ENCODE results near the gene EPB41L4B. TPM values are rescaled to one million over a fixed set of nuclear protein-coding genes. Genes with fewer than 3 reads are reported as not detected.

EPB41L4B gene
- total and polyA plus RNA-seq, 7 experiments from 2014 or later: 0.36 TPM; not detected in 6

- H3K27me3 ChIP-seq (ENCODE audit: control insufficient read depth in 2 of 2, insufficient read depth in 2 of 2, low read length in 2 of 2): peaks cover 0 to 4% of the 10 kb centered on the region in 2 donors
- H3K4me1 ChIP-seq (ENCODE audit: control insufficient read depth in 2 of 2, insufficient read depth in 2 of 2, low read length in 2 of 2): peaks cover 0 to 10% of the 10 kb centered on the region in 2 donors
- ATAC-seq (no peak), DNase-seq (no peak)
- H3K27ac ChIP-seq (ENCODE audit: low read depth, low read length): no peak overlapping the region
- H3K9me3 ChIP-seq (ENCODE audit: control insufficient read depth in 2 of 3, low read length in 3 of 3): no peaks in the 10 kb centered on the region
- intact Hi-C loops (cut with micrococcal nuclease): loop anchor here (5.0 to 10.0 kb wide), 7 partner anchors 89 to 439 kb away; partner anchors contain the start of genes ABITRAM (in 1 of the 2), ELP1 (in 1 of the 2) and TMEM245 (in 1 of the 2)
- no peak overlapping the region for H3K4me3 Mint-ChIP-seq
- peaks cover 0 to 4% (median 0%) of the 10 kb centered on the region in 11 donors for H3K9me3 Mint-ChIP-seq
- H3K4me3 ChIP-seq (ENCODE audit: low read length): no peak overlapping the region
- peaks cover 0 to 7% (median 0%) of the 10 kb centered on the region in 5 donors for H3K36me3 Mint-ChIP-seq
- H3K27ac Mint-ChIP-seq: no peak overlapping the region
- no peaks in the 10 kb centered on the region for H3K36me3 ChIP-seq (ENCODE audit: control insufficient read depth in 2 of 3, insufficient read depth in 3 of 3, low read length in 3 of 3)
- POLR2A ChIA-PET: no interaction called here
- peaks cover 5 to 12% (median 8%) of the 10 kb centered on the region in 7 donors for H3K4me1 Mint-ChIP-seq
- H3K27me3 Mint-ChIP-seq: peaks cover 44 to 74% (median 56%) of the 10 kb centered on the region in 5 donors
- CTCF ChIA-PET: no interaction called here
Measured at GRCh38 chr9:109323771-109324170, 2.9 kb upstream of the EPB41L4B start.

- Mint-ChIP-seq H3K27ac (no peak overlapping the region), H3K4me1 (peaks cover 5 to 12% (median 10%) of the 10 kb centered on the region in 7 donors), H3K36me3 (peaks cover 0 to 7% (median 0%) of the 10 kb centered on the region in 5 donors), H3K4me3 (peak overlapping the region in 8 of 10 donors; percentile 10 to 93 (median 82)), H3K27me3 (peaks cover 50 to 77% (median 66%) of the 10 kb centered on the region in 5 donors), H3K9me3 (peaks cover 0 to 4% (median 0%) of the 10 kb centered on the region in 11 donors)
- ChIA-PET POLR2A (no interaction called here), CTCF (no interaction called here)
- H3K4me3 ChIP-seq (ENCODE audit: low read length): no peak overlapping the region
- peaks cover 0 to 10% of the 10 kb centered on the region in 2 donors for H3K4me1 ChIP-seq (ENCODE audit: control insufficient read depth in 2 of 2, insufficient read depth in 2 of 2, low read length in 2 of 2)
- no peaks in the 10 kb centered on the region for H3K9me3 ChIP-seq (ENCODE audit: control insufficient read depth in 2 of 3, low read length in 3 of 3)
- no peaks in the 10 kb centered on the region for H3K36me3 ChIP-seq (ENCODE audit: control insufficient read depth in 2 of 3, insufficient read depth in 3 of 3, low read length in 3 of 3)
- no peak for DNase-seq
- H3K27ac ChIP-seq (ENCODE audit: low read depth, low read length): no peak overlapping the region
- intact Hi-C loops (cut with micrococcal nuclease): loop anchor here (1.0 to 10.0 kb wide), 11 partner anchors 77 to 437 kb away; partner anchors contain the start of genes ABITRAM (in 2 of the 2), ELP1 (in 2 of the 2), CTNNAL1 (in 1 of the 2) and TMEM245 (in 1 of the 2)
- ATAC-seq: no peak
- peaks cover 3 to 4% of the 10 kb centered on the region in 2 donors for H3K27me3 ChIP-seq (ENCODE audit: control insufficient read depth in 2 of 2, insufficient read depth in 2 of 2, low read length in 2 of 2)
Measured at GRCh38 chr9:109321727-109322126, 868 bp upstream of the EPB41L4B start.

GRCh38 chr9:109320331-109320741 is 523 bp downstream of the EPB41L4B start:
- H3K9me3 Mint-ChIP-seq: peaks cover 0 to 4% (median 0%) of the 10 kb centered on the region in 11 donors
- H3K27me3 Mint-ChIP-seq: peaks cover 64 to 80% (median 70%) of the 10 kb centered on the region in 5 donors
- peaks cover 0 to 7% (median 0%) of the 10 kb centered on the region in 5 donors for H3K36me3 Mint-ChIP-seq
- H3K27ac Mint-ChIP-seq: no peak overlapping the region
- Histone ChIP-seq H3K27me3 (ENCODE audit: control insufficient read depth in 2 of 2, insufficient read depth in 2 of 2, low read length in 2 of 2) (peaks cover 3 to 4% of the 10 kb centered on the region in 2 donors), H3K4me1 (ENCODE audit: control insufficient read depth in 2 of 2, insufficient read depth in 2 of 2, low read length in 2 of 2) (peaks cover 0 to 10% of the 10 kb centered on the region in 2 donors), H3K27ac (ENCODE audit: low read depth, low read length) (no peak overlapping the region), H3K36me3 (ENCODE audit: control insufficient read depth in 2 of 3, insufficient read depth in 3 of 3, low read length in 3 of 3) (no peaks in the 10 kb centered on the region), H3K9me3 (ENCODE audit: control insufficient read depth in 2 of 3, low read length in 3 of 3) (no peaks in the 10 kb centered on the region), H3K4me3 (ENCODE audit: low read length) (no peak overlapping the region)
- ChIA-PET CTCF (no interaction called here), POLR2A (no interaction called here)
- H3K4me3 Mint-ChIP-seq: peak overlapping the region in 1 of 10 donors; percentile 86
- intact Hi-C loops (cut with micrococcal nuclease): loop anchor here (5.0 to 10.0 kb wide), 7 partner anchors 92 to 436 kb away; partner anchors contain the start of genes ABITRAM (in 1 of the 2), ELP1 (in 1 of the 2) and TMEM245 (in 1 of the 2)
- ATAC-seq (no peak), DNase-seq (peak in 1 of 9 donors; percentile 23)
- H3K4me1 Mint-ChIP-seq: peaks cover 5 to 12% (median 10%) of the 10 kb centered on the region in 7 donors

GRCh38 chr9:109319626-109320241 is 1.1 kb downstream of the EPB41L4B start:
- peaks cover 66 to 81% (median 70%) of the 10 kb centered on the region in 5 donors for H3K27me3 Mint-ChIP-seq
- H3K4me3 Mint-ChIP-seq: peak overlapping the region; percentile 52 to 86 (median 70)
- ATAC-seq: no peak
- H3K36me3 Mint-ChIP-seq: peaks cover 0 to 7% (median 0%) of the 10 kb centered on the region in 5 donors
- Histone ChIP-seq H3K36me3 (ENCODE audit: control insufficient read depth in 2 of 3, insufficient read depth in 3 of 3, low read length in 3 of 3) (no peaks in the 10 kb centered on the region), H3K27me3 (ENCODE audit: control insufficient read depth in 2 of 2, insufficient read depth in 2 of 2, low read length in 2 of 2) (peaks cover 3 to 4% of the 10 kb centered on the region in 2 donors), H3K4me3 (ENCODE audit: low read length) (no peak overlapping the region), H3K4me1 (ENCODE audit: control insufficient read depth in 2 of 2, insufficient read depth in 2 of 2, low read length in 2 of 2) (peaks cover 0 to 10% of the 10 kb centered on the region in 2 donors), H3K9me3 (ENCODE audit: control insufficient read depth in 2 of 3, low read length in 3 of 3) (no peaks in the 10 kb centered on the region), H3K27ac (ENCODE audit: low read depth, low read length) (no peak overlapping the region)
- ChIA-PET CTCF (interaction anchor here (0.6 kb wide), 1 partner anchor 738 kb away, joined by 4 read pairs; no protein-coding TSS in a partner anchor), POLR2A (no interaction called here)
- H3K27ac Mint-ChIP-seq: no peak overlapping the region
- H3K4me1 Mint-ChIP-seq: peaks cover 5 to 12% (median 10%) of the 10 kb centered on the region in 7 donors
- peaks cover 0 to 4% (median 0%) of the 10 kb centered on the region in 11 donors for H3K9me3 Mint-ChIP-seq
- intact Hi-C loops (cut with micrococcal nuclease): loop anchor here (5.0 to 10.0 kb wide), 7 partner anchors 93 to 435 kb away; partner anchors contain the start of genes ABITRAM (in 1 of the 2), ELP1 (in 1 of the 2) and TMEM245 (in 1 of the 2)
- peak in 2 of 9 donors; percentile 2 to 31 for DNase-seq

- ChIA-PET POLR2A (no interaction called here), CTCF (interaction anchor here (0.6 kb wide), 1 partner anchor 738 kb away, joined by 4 read pairs; no protein-coding TSS in a partner anchor)
- intact Hi-C loops (cut with micrococcal nuclease): no loop called here
- H3K27ac Mint-ChIP-seq: no peak overlapping the region
- no peaks in the 10 kb centered on the region for H3K9me3 ChIP-seq (ENCODE audit: control insufficient read depth in 2 of 3, low read length in 3 of 3)
- DNase-seq (peak in 1 of 9 donors; percentile 24), ATAC-seq (no peak)
- no peak overlapping the region for H3K27ac ChIP-seq (ENCODE audit: low read depth, low read length)
- H3K4me1 Mint-ChIP-seq: peaks cover 5 to 12% (median 10%) of the 10 kb centered on the region in 7 donors
- peaks cover 0 to 10% of the 10 kb centered on the region in 2 donors for H3K4me1 ChIP-seq (ENCODE audit: control insufficient read depth in 2 of 2, insufficient read depth in 2 of 2, low read length in 2 of 2)
- H3K36me3 ChIP-seq (ENCODE audit: control insufficient read depth in 2 of 3, insufficient read depth in 3 of 3, low read length in 3 of 3): no peaks in the 10 kb centered on the region
- peaks cover 0 to 7% (median 0%) of the 10 kb centered on the region in 5 donors for H3K36me3 Mint-ChIP-seq
- H3K27me3 Mint-ChIP-seq: peaks cover 66 to 77% (median 74%) of the 10 kb centered on the region in 5 donors
- peaks cover 0 to 4% (median 0%) of the 10 kb centered on the region in 11 donors for H3K9me3 Mint-ChIP-seq
- H3K27me3 ChIP-seq (ENCODE audit: control insufficient read depth in 2 of 2, insufficient read depth in 2 of 2, low read length in 2 of 2): peaks cover 3 to 4% of the 10 kb centered on the region in 2 donors
- H3K4me3 Mint-ChIP-seq: peak overlapping the region; percentile 54 to 86 (median 70)
- no peak overlapping the region for H3K4me3 ChIP-seq (ENCODE audit: low read length)
Measured at GRCh38 chr9:109319017-109319625, 1.7 kb downstream of the EPB41L4B start.

GRCh38 chr9:109317979-109318741 is 2.7 kb downstream of the EPB41L4B start:
- peak overlapping the region in 8 of 10 donors; percentile 15 to 86 (median 47) for H3K4me3 Mint-ChIP-seq
- Histone ChIP-seq H3K27ac (ENCODE audit: low read depth, low read length) (no peak overlapping the region), H3K27me3 (ENCODE audit: control insufficient read depth in 2 of 2, insufficient read depth in 2 of 2, low read length in 2 of 2) (peaks cover 3 to 4% of the 10 kb centered on the region in 2 donors), H3K36me3 (ENCODE audit: control insufficient read depth in 2 of 3, insufficient read depth in 3 of 3, low read length in 3 of 3) (no peaks in the 10 kb centered on the region), H3K4me3 (ENCODE audit: low read length) (no peak overlapping the region), H3K4me1 (ENCODE audit: control insufficient read depth in 2 of 2, insufficient read depth in 2 of 2, low read length in 2 of 2) (peaks cover 0 to 10% of the 10 kb centered on the region in 2 donors), H3K9me3 (ENCODE audit: control insufficient read depth in 2 of 3, low read length in 3 of 3) (no peaks in the 10 kb centered on the region)
- H3K36me3 Mint-ChIP-seq: peaks cover 0 to 7% (median 0%) of the 10 kb centered on the region in 5 donors
- H3K27me3 Mint-ChIP-seq: peaks cover 69 to 78% (median 75%) of the 10 kb centered on the region in 5 donors
- ATAC-seq (no peak), DNase-seq (no peak)
- CTCF ChIA-PET: interaction anchor here (0.6 kb wide), 1 partner anchor 145 kb away, joined by 3 read pairs; no protein-coding TSS in a partner anchor
- peaks cover 5 to 12% (median 10%) of the 10 kb centered on the region in 7 donors for H3K4me1 Mint-ChIP-seq
- intact Hi-C loops (cut with micrococcal nuclease): no loop called here
- H3K9me3 Mint-ChIP-seq: peaks cover 0 to 4% (median 0%) of the 10 kb centered on the region in 11 donors
- POLR2A ChIA-PET: no interaction called here
- H3K27ac Mint-ChIP-seq: no peak overlapping the region
